ENCODE measurements around the gene FHAD1.

The FHAD1 gene

GRCh38 chr1:15408890-15409387 is 161.9 kb downstream of the FHAD1 start:
- H3K9me3 ChIP-seq (ENCODE audit: low read length): no peaks in the 10 kb centered on the region
- H4K20me1 ChIP-seq (ENCODE audit: insufficient read depth, low read length): no peaks in the 10 kb centered on the region
- H3K27me3 ChIP-seq (ENCODE audit: insufficient read depth, low read length): peaks cover 4% of the 10 kb centered on the region; the same call in 1 of the 2 replicates
- TF ChIP-seq, protein P1, sequence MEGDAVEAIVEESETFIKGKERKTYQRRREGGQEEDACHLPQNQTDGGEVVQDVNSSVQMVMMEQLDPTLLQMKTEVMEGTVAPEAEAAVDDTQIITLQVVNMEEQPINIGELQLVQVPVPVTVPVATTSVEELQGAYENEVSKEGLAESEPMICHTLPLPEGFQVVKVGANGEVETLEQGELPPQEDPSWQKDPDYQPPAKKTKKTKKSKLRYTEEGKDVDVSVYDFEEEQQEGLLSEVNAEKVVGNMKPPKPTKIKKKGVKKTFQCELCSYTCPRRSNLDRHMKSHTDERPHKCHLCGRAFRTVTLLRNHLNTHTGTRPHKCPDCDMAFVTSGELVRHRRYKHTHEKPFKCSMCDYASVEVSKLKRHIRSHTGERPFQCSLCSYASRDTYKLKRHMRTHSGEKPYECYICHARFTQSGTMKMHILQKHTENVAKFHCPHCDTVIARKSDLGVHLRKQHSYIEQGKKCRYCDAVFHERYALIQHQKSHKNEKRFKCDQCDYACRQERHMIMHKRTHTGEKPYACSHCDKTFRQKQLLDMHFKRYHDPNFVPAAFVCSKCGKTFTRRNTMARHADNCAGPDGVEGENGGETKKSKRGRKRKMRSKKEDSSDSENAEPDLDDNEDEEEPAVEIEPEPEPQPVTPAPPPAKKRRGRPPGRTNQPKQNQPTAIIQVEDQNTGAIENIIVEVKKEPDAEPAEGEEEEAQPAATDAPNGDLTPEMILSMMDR (IDR thresholded peaks at IDR 0.05; ENCODE audit: low read length): no peak
- TF ChIP-seq EZH2 (IDR thresholded peaks at IDR 0.05; ENCODE audit: borderline replicate concordance, low read length): no peak
- H3K4me1 ChIP-seq (ENCODE audit: insufficient read depth, low read length, severe bottlenecking): peaks cover 22% of the 10 kb centered on the region
- no peaks in the 10 kb centered on the region for H3K9me2 ChIP-seq (ENCODE audit: low read depth, low read length)
- H3K4me3 ChIP-seq (ENCODE audit: low read depth, low read length, poor library complexity, severe bottlenecking): peak overlapping the region; percentile 97
- H3K79me2 ChIP-seq (ENCODE audit: insufficient read depth, low read length): no peaks in the 10 kb centered on the region
- H3K36me3 ChIP-seq (ENCODE audit: insufficient read depth, low read length): no peaks in the 10 kb centered on the region
- H2AFZ ChIP-seq (ENCODE audit: low read length): no peak overlapping the region
- H3K27ac ChIP-seq (ENCODE audit: low read depth, low read length, poor library complexity, severe bottlenecking): no peak overlapping the region
- H3K4me2 ChIP-seq (ENCODE audit: low read length): peak overlapping the region; percentile 91
- H3K9ac ChIP-seq (ENCODE audit: low read length): peak overlapping the region; percentile 89; the same call in 1 of the 2 replicates
- no peaks in the 10 kb centered on the region for H3F3A ChIP-seq (ENCODE audit: insufficient read depth, low read length)

- no peaks in the 10 kb centered on the region for H3F3A ChIP-seq (ENCODE audit: insufficient read depth, low read length)
- H3K4me1 ChIP-seq (ENCODE audit: insufficient read depth, low read length, severe bottlenecking): peaks cover 22% of the 10 kb centered on the region
- no peak within 1 kb of the TSS for H3K27ac ChIP-seq (ENCODE audit: low read depth, low read length, poor library complexity, severe bottlenecking)
- no peaks in the 10 kb centered on the region for H4K20me1 ChIP-seq (ENCODE audit: insufficient read depth, low read length)
- no peak within 1 kb of the TSS for H2AFZ ChIP-seq (ENCODE audit: low read length)
- TF ChIP-seq, protein P1 (IDR thresholded peaks at IDR 0.05; ENCODE audit: low read length): no peak
- TF ChIP-seq EZH2 (IDR thresholded peaks at IDR 0.05; ENCODE audit: borderline replicate concordance, low read length): no peak
- H3K9me3 ChIP-seq (ENCODE audit: low read length): no peaks in the 10 kb centered on the region
- H3K4me3 ChIP-seq (ENCODE audit: low read depth, low read length, poor library complexity, severe bottlenecking): peak within 1 kb of the TSS; percentile 97
- H3K36me3 ChIP-seq (ENCODE audit: insufficient read depth, low read length): no peaks in the 10 kb centered on the region
- peaks cover 4% of the 10 kb centered on the region; the same call in 1 of the 2 replicates for H3K27me3 ChIP-seq (ENCODE audit: insufficient read depth, low read length)
- H3K9me2 ChIP-seq (ENCODE audit: low read depth, low read length): no peaks in the 10 kb centered on the region
- H3K4me2 ChIP-seq (ENCODE audit: low read length): peak within 1 kb of the TSS; percentile 91
- H3K79me2 ChIP-seq (ENCODE audit: insufficient read depth, low read length): no peaks in the 10 kb centered on the region
- H3K9ac ChIP-seq (ENCODE audit: low read length): peak within 1 kb of the TSS; percentile 89
Observed at GRCh38 chr1:15409388-15410222, 162.6 kb downstream of the FHAD1 start, which contains the start of gene EFHD2. Gene EFHD2, plus strand, starts transcription at chr1:15409888. Its CDS starts 84 bp downstream, at chr1:15409972.

- Histone ChIP-seq H3K4me1 (ENCODE audit: insufficient read depth, low read length, severe bottlenecking) (peaks cover 22% of the 10 kb centered on the region), H2AFZ (ENCODE audit: low read length) (no peak overlapping the region), H3K36me3 (ENCODE audit: insufficient read depth, low read length) (no peaks in the 10 kb centered on the region), H3K79me2 (ENCODE audit: insufficient read depth, low read length) (no peaks in the 10 kb centered on the region), H4K20me1 (ENCODE audit: insufficient read depth, low read length) (no peaks in the 10 kb centered on the region), H3K9me3 (ENCODE audit: low read length) (no peaks in the 10 kb centered on the region), H3F3A (ENCODE audit: insufficient read depth, low read length) (no peaks in the 10 kb centered on the region), H3K27ac (ENCODE audit: low read depth, low read length, poor library complexity, severe bottlenecking) (no peak overlapping the region), H3K4me2 (ENCODE audit: low read length) (peak overlapping the region; percentile 91), H3K9ac (ENCODE audit: low read length) (peak overlapping the region; percentile 89), H3K4me3 (ENCODE audit: low read depth, low read length, poor library complexity, severe bottlenecking) (peak overlapping the region; percentile 97), H3K27me3 (ENCODE audit: insufficient read depth, low read length) (peaks cover 4% of the 10 kb centered on the region; the same call in 1 of the 2 replicates), H3K9me2 (ENCODE audit: low read depth, low read length) (no peaks in the 10 kb centered on the region)
- TF ChIP-seq, protein P1 (IDR thresholded peaks at IDR 0.05; ENCODE audit: low read length): no peak
- TF ChIP-seq EZH2 (IDR thresholded peaks at IDR 0.05; ENCODE audit: borderline replicate concordance, low read length): no peak
Observed at GRCh38 chr1:15410223-15410883, 163.3 kb downstream of the FHAD1 start.

Measured in OCI-LY1 (cell line).